ENCODE measurements around the gene UGT1A4.
"Not testable (repeated sequence)": the region's sequence is repeated elsewhere in the genome, so short reads cannot be mapped to it uniquely, and the experiment has no call there.

Gene UGT1A4

DNA sequence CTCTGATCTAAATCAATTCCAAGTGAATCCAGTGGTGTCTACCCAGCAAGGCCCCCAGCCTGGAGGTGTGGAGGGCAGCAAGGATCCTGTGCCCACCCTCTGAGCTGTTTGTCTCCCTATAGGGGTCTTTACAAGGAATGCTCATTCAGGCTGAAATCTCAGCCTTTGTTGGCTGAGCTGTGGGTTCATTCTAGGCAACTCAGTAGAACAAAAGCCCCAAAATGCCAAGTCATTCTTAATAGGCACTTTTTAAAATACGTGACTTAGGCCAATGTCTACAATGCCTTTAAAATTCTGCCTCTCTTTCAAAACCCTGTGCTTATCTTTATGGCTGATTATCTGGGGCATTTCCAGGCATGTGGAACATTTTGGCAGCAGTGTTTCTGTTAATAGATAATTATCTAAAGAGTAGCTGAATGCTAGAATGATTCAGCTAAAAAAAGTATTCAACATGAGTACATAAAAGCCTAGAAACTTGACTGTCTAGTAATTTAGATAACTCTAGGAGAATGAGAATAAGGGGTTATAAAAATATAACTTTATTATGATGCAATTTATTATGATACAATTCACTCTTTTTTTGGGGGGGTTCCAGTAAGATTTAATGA, 18.4 kb upstream of the UGT1A4 start:
- no peak overlapping the region for H3K4me3 Mint-ChIP-seq

GRCh38 chr2:233700842-233701241, 17.7 kb upstream of the UGT1A4 start:
- H3K4me3 Mint-ChIP-seq; H3K4me1 Mint-ChIP-seq; H3K27ac Mint-ChIP-seq; H3K27me3 Mint-ChIP-seq (ENCODE audit: low read depth); H3K36me3 Mint-ChIP-seq (ENCODE audit: low read depth): not testable (repeated sequence)
- peaks cover 11% of the 10 kb centered on the region for H3K9me3 Mint-ChIP-seq

More for the DNA sequence above, 18.4 kb upstream of the UGT1A4 start:
- Mint-ChIP-seq H3K36me3 (ENCODE audit: low read depth) (no peaks in the 10 kb centered on the region), H3K4me1 (no peaks in the 10 kb centered on the region), H3K9me3 (peaks cover 11% of the 10 kb centered on the region), H3K27me3 (ENCODE audit: low read depth) (no peaks in the 10 kb centered on the region), H3K27ac (peak overlapping the region in 1 of 3 experiments; percentile 27)
- TF ChIP-seq, protein P1, sequence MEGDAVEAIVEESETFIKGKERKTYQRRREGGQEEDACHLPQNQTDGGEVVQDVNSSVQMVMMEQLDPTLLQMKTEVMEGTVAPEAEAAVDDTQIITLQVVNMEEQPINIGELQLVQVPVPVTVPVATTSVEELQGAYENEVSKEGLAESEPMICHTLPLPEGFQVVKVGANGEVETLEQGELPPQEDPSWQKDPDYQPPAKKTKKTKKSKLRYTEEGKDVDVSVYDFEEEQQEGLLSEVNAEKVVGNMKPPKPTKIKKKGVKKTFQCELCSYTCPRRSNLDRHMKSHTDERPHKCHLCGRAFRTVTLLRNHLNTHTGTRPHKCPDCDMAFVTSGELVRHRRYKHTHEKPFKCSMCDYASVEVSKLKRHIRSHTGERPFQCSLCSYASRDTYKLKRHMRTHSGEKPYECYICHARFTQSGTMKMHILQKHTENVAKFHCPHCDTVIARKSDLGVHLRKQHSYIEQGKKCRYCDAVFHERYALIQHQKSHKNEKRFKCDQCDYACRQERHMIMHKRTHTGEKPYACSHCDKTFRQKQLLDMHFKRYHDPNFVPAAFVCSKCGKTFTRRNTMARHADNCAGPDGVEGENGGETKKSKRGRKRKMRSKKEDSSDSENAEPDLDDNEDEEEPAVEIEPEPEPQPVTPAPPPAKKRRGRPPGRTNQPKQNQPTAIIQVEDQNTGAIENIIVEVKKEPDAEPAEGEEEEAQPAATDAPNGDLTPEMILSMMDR (IDR thresholded peaks at IDR 0.05; ENCODE audit: unreplicated experiment in 3 of 3): no peak

GRCh38 chr2:233702238-233702637, 16.3 kb upstream of the UGT1A4 start:
- no peaks in the 10 kb centered on the region for H3K36me3 Mint-ChIP-seq (ENCODE audit: low read depth)
- TF ChIP-seq, protein P1 (IDR thresholded peaks at IDR 0.05; ENCODE audit: unreplicated experiment in 3 of 3): no peak
- H3K4me1 Mint-ChIP-seq: no peaks in the 10 kb centered on the region
- H3K27ac Mint-ChIP-seq: no peak overlapping the region
- H3K27me3 Mint-ChIP-seq (ENCODE audit: low read depth): no peaks in the 10 kb centered on the region
- H3K4me3 Mint-ChIP-seq: no peak overlapping the region
- peaks cover 11% of the 10 kb centered on the region for H3K9me3 Mint-ChIP-seq

- Mint-ChIP-seq H3K4me1 (no peaks in the 10 kb centered on the region), H3K27ac (no peak overlapping the region), H3K27me3 (ENCODE audit: low read depth) (peaks cover 7% of the 10 kb centered on the region), H3K36me3 (ENCODE audit: low read depth) (no peaks in the 10 kb centered on the region), H3K4me3 (no peak overlapping the region), H3K9me3 (peaks cover 11% of the 10 kb centered on the region)
- TF ChIP-seq, protein P1 (IDR thresholded peaks at IDR 0.05; ENCODE audit: unreplicated experiment in 3 of 3): no peak
Observed at GRCh38 chr2:233705911-233706506, 12.5 kb upstream of the UGT1A4 start.

DNA sequence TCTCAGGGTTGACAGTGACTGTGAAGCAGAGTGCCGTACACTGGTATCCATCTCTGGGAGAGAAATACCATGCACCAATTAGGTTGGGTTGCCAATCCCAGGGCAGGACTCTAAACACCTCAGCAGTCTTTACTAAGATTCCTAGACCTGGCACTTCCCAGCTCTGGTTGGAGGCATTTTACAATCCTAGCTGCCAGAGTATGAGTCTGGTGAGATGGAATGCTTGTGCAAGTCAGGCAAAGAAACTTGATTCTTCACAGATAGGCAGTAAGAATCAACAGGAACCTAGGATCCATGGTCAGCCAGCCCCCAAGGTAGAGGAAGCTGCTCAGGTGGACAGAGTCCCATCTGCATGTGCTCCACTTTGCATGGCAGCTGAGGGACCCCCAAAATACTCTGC, 11.8 kb upstream of the UGT1A4 start:
- no peak overlapping the region for H3K27ac Mint-ChIP-seq
- TF ChIP-seq, protein P1 (IDR thresholded peaks at IDR 0.05; ENCODE audit: unreplicated experiment in 3 of 3): no peak

GRCh38 chr2:233707940-233708644, 10.4 kb upstream of the UGT1A4 start:
- TF ChIP-seq, protein P1 (IDR thresholded peaks at IDR 0.05; ENCODE audit: unreplicated experiment in 3 of 3): no peak
- no peak overlapping the region for H3K4me3 Mint-ChIP-seq
- H3K4me1 Mint-ChIP-seq: no peaks in the 10 kb centered on the region
- peaks cover 18% of the 10 kb centered on the region for H3K27me3 Mint-ChIP-seq (ENCODE audit: low read depth)
- H3K9me3 Mint-ChIP-seq: peaks cover 6% of the 10 kb centered on the region
- H3K36me3 Mint-ChIP-seq (ENCODE audit: low read depth): no peaks in the 10 kb centered on the region
- no peak overlapping the region for H3K27ac Mint-ChIP-seq

More for the DNA sequence above, 11.8 kb upstream of the UGT1A4 start:
- Mint-ChIP-seq H3K4me3 (no peak overlapping the region), H3K9me3 (peaks cover 11% of the 10 kb centered on the region), H3K36me3 (ENCODE audit: low read depth) (no peaks in the 10 kb centered on the region), H3K27me3 (ENCODE audit: low read depth) (peaks cover 13% of the 10 kb centered on the region), H3K4me1 (no peaks in the 10 kb centered on the region)

Data from nephron (organoid).